HepG2 (cell line): Measurements from ENCODE around the gene CRAMP1. TPM values are rescaled to one million over a fixed set of nuclear protein-coding genes. Genes with fewer than 3 reads are reported as not detected.
A peak's percentile ranks its signal among the peaks of the same experiment; 100 is the strongest.

ENCODE experiments used
- E2F2 ChIP-seq: sonication (generic); formaldehyde crosslinking; IDR thresholded peaks from 2 replicates; pipeline ENCODE4 v1.4.0; 2020; ENCODE audit warnings: missing genetic modification reagents, borderline replicate concordance
- HMGXB4 ChIP-seq, 2 experiments: sonication (generic) in 1 of 2; formaldehyde crosslinking in 1 of 2; IDR thresholded peaks; 2 replicates each; pipeline versions ENCODE4 v1.4.0 to v1.6.1; 2018 to 2020; ENCODE audit warnings: missing genetic modification reagents in 2 of 2, borderline replicate concordance in 1 of 2, low read depth in 1 of 2, mild to moderate bottlenecking in 1 of 2, missing biosample characterization in 1 of 2
- SNAPC2 ChIP-seq: sonication (generic); formaldehyde crosslinking; IDR thresholded peaks from 2 replicates; pipeline ENCODE4 v1.8.1; 2022; ENCODE audit warnings: mild to moderate bottlenecking, missing genetic modification reagents
- TP53 ChIP-seq: sonication (generic); formaldehyde crosslinking; conservative IDR thresholded peaks from 2 replicates; pipeline ENCODE4 v1.4.0; 2020; ENCODE audit warnings: missing genetic modification reagents
- TRAFD1 ChIP-seq: sonication (generic); formaldehyde crosslinking; IDR thresholded peaks from 2 replicates; pipeline ENCODE4 v1.5.1; 2020; ENCODE audit warnings: missing genetic modification reagents, mild to moderate bottlenecking, borderline replicate concordance
- ZNF792 ChIP-seq: IDR thresholded peaks from 2 replicates; pipeline ENCODE4 v1.6.1; 2016
- polyA plus RNA-seq, 8 experiments: library from polyadenylated mRNA; depleted of rRNA in 3 of 8; stranded (reverse) in 7 of 8; unstranded in 1 of 8; fragments of >200 nt; fragmentation: Illumina TruSeq in 4 of 8; extraction: Trizol in 4 of 8; gene quantifications; 2 replicates each; pipeline versions ENCODE4 v1.2.1 to v1.2.3, GENCODE V29; 2011 to 2016; ENCODE audit warnings: low read depth in 4 of 8, missing spikeins in 1 of 8, mixed read lengths in 1 of 8; ENCODE audit not compliant: insufficient read depth in 1 of 8
- total RNA-seq, 5 experiments: library from RNA; depleted of rRNA; stranded (reverse); fragments of >200 nt; fragmentation: Illumina TruSeq; extraction: Trizol; gene quantifications; 2 replicates each; pipeline ENCODE4 v1.2.3, GENCODE V29; 2016; ENCODE audit warnings: low read depth in 1 of 5
- TF ChIP-seq, protein P1 (sequence below): sonication (generic); formaldehyde crosslinking; IDR thresholded peaks from 2 replicates; pipeline ENCODE4 v1.8.1; 2022; ENCODE audit warnings: low read depth, mild to moderate bottlenecking, missing genetic modification reagents
- TF ChIP-seq, protein P2 (sequence below): IDR thresholded peaks from 2 replicates; pipeline ENCODE4 v1.6.1; 2016; ENCODE audit warnings: missing compliant biosample characterization, missing genetic modification reagents, borderline replicate concordance
- TF ChIP-seq, protein P3 (sequence below): sonication (generic); formaldehyde crosslinking; IDR thresholded peaks from 2 replicates; pipeline ENCODE4 v1.4.0; 2020; ENCODE audit warnings: missing genetic modification reagents
- TF ChIP-seq, protein P4 (sequence below), 2 experiments: sonication (generic) in 1 of 2; formaldehyde crosslinking in 1 of 2; IDR thresholded peaks; 2 replicates each; pipeline versions ENCODE4 v1.4.0 to v1.6.1; 2016 to 2020; ENCODE audit warnings: borderline replicate concordance in 1 of 2, low read depth in 1 of 2, mild to moderate bottlenecking in 1 of 2, missing genetic modification reagents in 1 of 2

CRAMP1 gene
- total and polyA plus RNA-seq, 2 of the 13 experiments (the other 11 are each of a cell fraction or from before 2014, with no cell fraction given): 6.8 to 9.7 TPM

DNA sequence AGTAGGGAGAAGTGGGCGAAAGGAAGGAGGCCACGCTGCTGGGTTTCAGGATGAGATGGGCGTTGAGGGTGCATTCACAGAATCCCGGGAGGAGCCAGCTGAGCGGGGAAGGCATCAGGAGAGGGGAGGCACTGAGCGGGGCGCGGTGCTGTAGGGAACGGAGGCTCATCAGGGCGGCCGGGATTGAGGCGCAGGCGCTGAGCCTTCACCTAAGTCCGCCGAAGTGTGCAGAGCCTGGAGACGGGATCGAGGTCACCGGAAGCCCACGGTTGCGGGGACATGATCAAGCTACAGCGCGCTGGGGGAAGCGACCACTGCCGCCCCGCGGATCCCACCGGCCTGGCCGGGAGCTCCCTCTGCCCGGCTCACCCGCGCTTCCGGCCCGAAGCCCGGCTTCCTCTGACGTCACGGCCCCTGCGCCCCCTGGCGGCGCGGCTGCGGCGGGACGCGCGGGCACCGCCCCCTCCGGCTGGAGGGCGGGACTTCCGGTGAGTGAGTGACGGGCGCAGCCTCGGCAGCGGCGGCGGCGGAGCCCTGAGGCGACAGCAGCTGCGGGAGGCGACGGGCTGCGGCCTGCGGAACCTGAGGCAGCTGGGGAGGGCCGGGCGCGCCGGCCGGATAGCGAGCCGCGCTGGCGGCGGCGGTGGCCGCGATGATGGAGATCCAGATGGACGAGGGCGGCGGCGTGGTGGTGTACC, 93.7 kb downstream of the CRAMP1 start, which contains the start of gene MAPK8IP3 (continued):
- peak; percentile 66; the same call in 1 of the 2 replicates for TF ChIP-seq E2F2 (CRISPR knock-in tag)
- TF ChIP-seq, protein P1, sequence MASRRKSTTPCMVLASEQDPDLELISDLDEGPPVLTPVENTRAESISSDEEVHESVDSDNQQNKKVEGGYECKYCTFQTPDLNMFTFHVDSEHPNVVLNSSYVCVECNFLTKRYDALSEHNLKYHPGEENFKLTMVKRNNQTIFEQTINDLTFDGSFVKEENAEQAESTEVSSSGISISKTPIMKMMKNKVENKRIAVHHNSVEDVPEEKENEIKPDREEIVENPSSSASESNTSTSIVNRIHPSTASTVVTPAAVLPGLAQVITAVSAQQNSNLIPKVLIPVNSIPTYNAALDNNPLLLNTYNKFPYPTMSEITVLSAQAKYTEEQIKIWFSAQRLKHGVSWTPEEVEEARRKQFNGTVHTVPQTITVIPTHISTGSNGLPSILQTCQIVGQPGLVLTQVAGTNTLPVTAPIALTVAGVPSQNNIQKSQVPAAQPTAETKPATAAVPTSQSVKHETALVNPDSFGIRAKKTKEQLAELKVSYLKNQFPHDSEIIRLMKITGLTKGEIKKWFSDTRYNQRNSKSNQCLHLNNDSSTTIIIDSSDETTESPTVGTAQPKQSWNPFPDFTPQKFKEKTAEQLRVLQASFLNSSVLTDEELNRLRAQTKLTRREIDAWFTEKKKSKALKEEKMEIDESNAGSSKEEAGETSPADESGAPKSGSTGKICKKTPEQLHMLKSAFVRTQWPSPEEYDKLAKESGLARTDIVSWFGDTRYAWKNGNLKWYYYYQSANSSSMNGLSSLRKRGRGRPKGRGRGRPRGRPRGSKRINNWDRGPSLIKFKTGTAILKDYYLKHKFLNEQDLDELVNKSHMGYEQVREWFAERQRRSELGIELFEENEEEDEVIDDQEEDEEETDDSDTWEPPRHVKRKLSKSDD: peak; percentile 66; the same call in 1 of the 2 replicates
- TF ChIP-seq, protein P2, sequence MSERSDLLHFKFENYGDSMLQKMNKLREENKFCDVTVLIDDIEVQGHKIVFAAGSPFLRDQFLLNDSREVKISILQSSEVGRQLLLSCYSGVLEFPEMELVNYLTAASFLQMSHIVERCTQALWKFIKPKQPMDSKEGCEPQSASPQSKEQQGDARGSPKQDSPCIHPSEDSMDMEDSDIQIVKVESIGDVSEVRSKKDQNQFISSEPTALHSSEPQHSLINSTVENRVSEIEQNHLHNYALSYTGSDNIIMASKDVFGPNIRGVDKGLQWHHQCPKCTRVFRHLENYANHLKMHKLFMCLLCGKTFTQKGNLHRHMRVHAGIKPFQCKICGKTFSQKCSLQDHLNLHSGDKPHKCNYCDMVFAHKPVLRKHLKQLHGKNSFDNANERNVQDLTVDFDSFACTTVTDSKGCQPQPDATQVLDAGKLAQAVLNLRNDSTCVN (CRISPR knock-in tag): peak; percentile 51; the same call in 1 of the 2 replicates
- no peak for TF ChIP-seq TRAFD1 (CRISPR knock-in tag)
- TF ChIP-seq, protein P3, sequence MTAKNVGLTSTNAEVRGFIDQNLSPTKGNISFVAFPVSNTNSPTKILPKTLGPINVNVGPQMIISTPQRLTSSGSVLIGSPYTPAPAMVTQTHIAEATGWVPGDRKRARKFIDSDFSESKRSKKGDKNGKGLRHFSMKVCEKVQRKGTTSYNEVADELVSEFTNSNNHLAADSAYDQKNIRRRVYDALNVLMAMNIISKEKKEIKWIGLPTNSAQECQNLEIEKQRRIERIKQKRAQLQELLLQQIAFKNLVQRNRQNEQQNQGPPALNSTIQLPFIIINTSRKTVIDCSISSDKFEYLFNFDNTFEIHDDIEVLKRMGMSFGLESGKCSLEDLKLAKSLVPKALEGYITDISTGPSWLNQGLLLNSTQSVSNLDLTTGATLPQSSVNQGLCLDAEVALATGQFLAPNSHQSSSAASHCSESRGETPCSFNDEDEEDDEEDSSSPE (CRISPR knock-in tag): peak; percentile 75
- TF ChIP-seq TP53 (CRISPR knock-in tag): 0 out of 2 replicates have a peak, but pooled peaks have one; percentile 51
- TF ChIP-seq, protein P4, sequence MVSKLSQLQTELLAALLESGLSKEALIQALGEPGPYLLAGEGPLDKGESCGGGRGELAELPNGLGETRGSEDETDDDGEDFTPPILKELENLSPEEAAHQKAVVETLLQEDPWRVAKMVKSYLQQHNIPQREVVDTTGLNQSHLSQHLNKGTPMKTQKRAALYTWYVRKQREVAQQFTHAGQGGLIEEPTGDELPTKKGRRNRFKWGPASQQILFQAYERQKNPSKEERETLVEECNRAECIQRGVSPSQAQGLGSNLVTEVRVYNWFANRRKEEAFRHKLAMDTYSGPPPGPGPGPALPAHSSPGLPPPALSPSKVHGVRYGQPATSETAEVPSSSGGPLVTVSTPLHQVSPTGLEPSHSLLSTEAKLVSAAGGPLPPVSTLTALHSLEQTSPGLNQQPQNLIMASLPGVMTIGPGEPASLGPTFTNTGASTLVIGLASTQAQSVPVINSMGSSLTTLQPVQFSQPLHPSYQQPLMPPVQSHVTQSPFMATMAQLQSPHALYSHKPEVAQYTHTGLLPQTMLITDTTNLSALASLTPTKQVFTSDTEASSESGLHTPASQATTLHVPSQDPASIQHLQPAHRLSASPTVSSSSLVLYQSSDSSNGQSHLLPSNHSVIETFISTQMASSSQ (IDR thresholded peaks at IDR 0.05; ENCODE audit: low read depth): no peak; the same call in 1 of the 2 replicates
- TF ChIP-seq, protein P4 (CRISPR knock-in tag; IDR thresholded peaks at IDR 0.05; ENCODE audit: borderline replicate concordance): peak; percentile 60
- TF ChIP-seq SNAPC2 (CRISPR knock-in tag): no peak
- TF ChIP-seq HMGXB4 (CRISPR knock-in tag; IDR thresholded peaks at IDR 0.05; ENCODE audit: borderline replicate concordance in 1 of 2, low read depth in 1 of 2): peak; percentile 87 to 93
- TF ChIP-seq ZNF792 (CRISPR knock-in tag): no peak
